ENCODE measurements around the gene AFF2.

AFF2 gene

GRCh38 chrX:148538582-148538981, 38.2 kb downstream of the AFF2 start:
- no peak for DNase-seq (ENCODE audit: insufficient read length)
- no peak for TF ChIP-seq POLR2A (IDR thresholded peaks at IDR 0.05; ENCODE audit: low read depth, low read length)
- TF ChIP-seq TAF1 (IDR thresholded peaks at IDR 0.05; ENCODE audit: borderline replicate concordance, low read depth, low read length) = no peak
- no peak for TF ChIP-seq POLR2AphosphoS5 (IDR thresholded peaks at IDR 0.05; ENCODE audit: low read depth, low read length)
- FAIRE-seq = no peak

GRCh38 chrX:148540114-148540513, 39.7 kb downstream of the AFF2 start:
- DNase-seq (ENCODE audit: insufficient read length) (no peak), FAIRE-seq (no peak)
- no peak for TF ChIP-seq TAF1 (IDR thresholded peaks at IDR 0.05; ENCODE audit: borderline replicate concordance, low read depth, low read length)
- no peak for TF ChIP-seq POLR2A (IDR thresholded peaks at IDR 0.05; ENCODE audit: low read depth, low read length)
- no peak for TF ChIP-seq POLR2AphosphoS5 (IDR thresholded peaks at IDR 0.05; ENCODE audit: low read depth, low read length)

- no peak for DNase-seq (ENCODE audit: insufficient read length)
- TF ChIP-seq POLR2A (IDR thresholded peaks at IDR 0.05; ENCODE audit: low read depth, low read length) (no peak), TAF1 (IDR thresholded peaks at IDR 0.05; ENCODE audit: borderline replicate concordance, low read depth, low read length) (no peak), POLR2AphosphoS5 (IDR thresholded peaks at IDR 0.05; ENCODE audit: low read depth, low read length) (no peak)
- FAIRE-seq = no peak
Observed at GRCh38 chrX:148540671-148541583, 40.5 kb downstream of the AFF2 start.

GRCh38 chrX:148541584-148541940, 41.1 kb downstream of the AFF2 start:
- no peak for FAIRE-seq
- TF ChIP-seq POLR2A (IDR thresholded peaks at IDR 0.05; ENCODE audit: low read depth, low read length) = no peak
- TF ChIP-seq TAF1 (IDR thresholded peaks at IDR 0.05; ENCODE audit: borderline replicate concordance, low read depth, low read length) = no peak
- no peak for TF ChIP-seq POLR2AphosphoS5 (IDR thresholded peaks at IDR 0.05; ENCODE audit: low read depth, low read length)
- DNase-seq (ENCODE audit: insufficient read length) = no peak

GRCh38 chrX:148542481-148543255, 42.3 kb downstream of the AFF2 start:
- DNase-seq (ENCODE audit: insufficient read length) = no peak
- FAIRE-seq = no peak
- TF ChIP-seq POLR2AphosphoS5 (IDR thresholded peaks at IDR 0.05; ENCODE audit: low read depth, low read length) (no peak), TAF1 (IDR thresholded peaks at IDR 0.05; ENCODE audit: borderline replicate concordance, low read depth, low read length) (no peak), POLR2A (IDR thresholded peaks at IDR 0.05; ENCODE audit: low read depth, low read length) (no peak)

- no peak for TF ChIP-seq TAF1 (IDR thresholded peaks at IDR 0.05; ENCODE audit: borderline replicate concordance, low read depth, low read length)
- TF ChIP-seq POLR2A (IDR thresholded peaks at IDR 0.05; ENCODE audit: low read depth, low read length) = no peak
- no peak for TF ChIP-seq POLR2AphosphoS5 (IDR thresholded peaks at IDR 0.05; ENCODE audit: low read depth, low read length)
Observed at GRCh38 chrX:148552775-148553174, 52.4 kb downstream of the AFF2 start.

GRCh38 chrX:148555101-148555500, 54.7 kb downstream of the AFF2 start:
- FAIRE-seq = peak; percentile 46
- TF ChIP-seq POLR2AphosphoS5 (IDR thresholded peaks at IDR 0.05; ENCODE audit: low read depth, low read length) (no peak), TAF1 (IDR thresholded peaks at IDR 0.05; ENCODE audit: borderline replicate concordance, low read depth, low read length) (no peak), POLR2A (IDR thresholded peaks at IDR 0.05; ENCODE audit: low read depth, low read length) (no peak)
- DNase-seq (ENCODE audit: insufficient read length) = no peak

More at GRCh38 chrX:148552775-148553174, 52.4 kb downstream of the AFF2 start:
- DNase-seq (ENCODE audit: insufficient read length) (no peak), FAIRE-seq (no peak)

GRCh38 chrX:148555571-148556243, 55.3 kb downstream of the AFF2 start:
- no peak for FAIRE-seq
- no peak for DNase-seq (ENCODE audit: insufficient read length)
- TF ChIP-seq TAF1 (IDR thresholded peaks at IDR 0.05; ENCODE audit: borderline replicate concordance, low read depth, low read length) (no peak), POLR2A (IDR thresholded peaks at IDR 0.05; ENCODE audit: low read depth, low read length) (no peak), POLR2AphosphoS5 (IDR thresholded peaks at IDR 0.05; ENCODE audit: low read depth, low read length) (no peak)

- DNase-seq (ENCODE audit: insufficient read length) (no peak), FAIRE-seq (no peak)
- TF ChIP-seq TAF1 (IDR thresholded peaks at IDR 0.05; ENCODE audit: borderline replicate concordance, low read depth, low read length) (no peak), POLR2AphosphoS5 (IDR thresholded peaks at IDR 0.05; ENCODE audit: low read depth, low read length) (no peak), POLR2A (IDR thresholded peaks at IDR 0.05; ENCODE audit: low read depth, low read length) (no peak)
Observed at GRCh38 chrX:148556498-148556897, 56.1 kb downstream of the AFF2 start.

GRCh38 chrX:148562846-148563245, 62.4 kb downstream of the AFF2 start:
- FAIRE-seq = no peak
- no peak for DNase-seq (ENCODE audit: insufficient read length)
- TF ChIP-seq POLR2A (IDR thresholded peaks at IDR 0.05; ENCODE audit: low read depth, low read length) = no peak
- TF ChIP-seq TAF1 (IDR thresholded peaks at IDR 0.05; ENCODE audit: borderline replicate concordance, low read depth, low read length) = no peak
- TF ChIP-seq POLR2AphosphoS5 (IDR thresholded peaks at IDR 0.05; ENCODE audit: low read depth, low read length) = no peak

- no peak for DNase-seq (ENCODE audit: insufficient read length)
- no peak for FAIRE-seq
Observed at GRCh38 chrX:148567229-148567628, 66.8 kb downstream of the AFF2 start.

More at GRCh38 chrX:148567229-148567628, 66.8 kb downstream of the AFF2 start:
- TF ChIP-seq POLR2A (IDR thresholded peaks at IDR 0.05; ENCODE audit: low read depth, low read length) (no peak), POLR2AphosphoS5 (IDR thresholded peaks at IDR 0.05; ENCODE audit: low read depth, low read length) (no peak), TAF1 (IDR thresholded peaks at IDR 0.05; ENCODE audit: borderline replicate concordance, low read depth, low read length) (no peak)

All from GM12892 (cell line).